ENCODE data around the gene RMDN2.

- TF ChIP-seq EP300 (IDR thresholded peaks at IDR 0.05) (no peak), CTCF (IDR thresholded peaks at IDR 0.05) (no peak), POLR2AphosphoS5 (IDR thresholded peaks at IDR 0.05) (no peak)
These were observed 1.6 kb upstream of the RMDN2 start for GRCh38 chr2:37923308-37924055.
